ENCODE data around the gene ZNG1F.
"Not testable (repeated sequence)": the region's sequence is repeated elsewhere in the genome, so short reads cannot be mapped to it uniquely, and the experiment has no call there.

Gene ZNG1F

GRCh38 chr9:41120696-41121095, 68.4 kb downstream of the ZNG1F start:
- DNase-seq, result not testable (repeated sequence)

GRCh38 chr9:41119719-41120118, 69.4 kb downstream of the ZNG1F start:
- not testable (repeated sequence) for DNase-seq

- DNase-seq, result not testable (repeated sequence)
Measured at GRCh38 chr9:41119311-41119710, 69.8 kb downstream of the ZNG1F start.

GRCh38 chr9:41113348-41113747, 75.8 kb downstream of the ZNG1F start:
- DNase-seq, result not testable (repeated sequence)

- not testable (repeated sequence) for DNase-seq
Measured at GRCh38 chr9:41111414-41111813, 77.7 kb downstream of the ZNG1F start.

GRCh38 chr9:41110913-41111312, 78.2 kb downstream of the ZNG1F start:
- not testable (repeated sequence) for DNase-seq

GRCh38 chr9:41109253-41109652, 79.9 kb downstream of the ZNG1F start:
- not testable (repeated sequence) for DNase-seq

GRCh38 chr9:41108816-41109215, 80.3 kb downstream of the ZNG1F start:
- DNase-seq, result not testable (repeated sequence)

- DNase-seq, result not testable (repeated sequence)
Measured at GRCh38 chr9:41106472-41107116, 82.5 kb downstream of the ZNG1F start.

- DNase-seq, result not testable (repeated sequence)
Measured at GRCh38 chr9:41105557-41106253, 83.4 kb downstream of the ZNG1F start.

- not testable (repeated sequence) for DNase-seq
Measured at GRCh38 chr9:41104542-41104941, 84.6 kb downstream of the ZNG1F start.

- DNase-seq, result not testable (repeated sequence)
Measured at GRCh38 chr9:41100508-41100907, 88.6 kb downstream of the ZNG1F start.

- DNase-seq, result not testable (repeated sequence)
Measured at GRCh38 chr9:41098759-41099158, 90.4 kb downstream of the ZNG1F start.

GRCh38 chr9:41095060-41095459, 94.1 kb downstream of the ZNG1F start:
- not testable (repeated sequence) for DNase-seq

- DNase-seq, result not testable (repeated sequence)
Measured at GRCh38 chr9:41094010-41094773, 94.9 kb downstream of the ZNG1F start.

GRCh38 chr9:41090922-41091321, 98.2 kb downstream of the ZNG1F start:
- not testable (repeated sequence) for DNase-seq

GRCh38 chr9:41090386-41090785, 98.7 kb downstream of the ZNG1F start:
- not testable (repeated sequence) for DNase-seq

- DNase-seq, result peak; percentile 6
Measured at GRCh38 chr9:41088450-41089059, 100.6 kb downstream of the ZNG1F start.

- DNase-seq, result not testable (repeated sequence)
Measured at GRCh38 chr9:41087929-41088328, 101.2 kb downstream of the ZNG1F start.

- not testable (repeated sequence) for DNase-seq
Measured at GRCh38 chr9:41087157-41087780, 101.8 kb downstream of the ZNG1F start.

GRCh38 chr9:41086685-41087084, 102.4 kb downstream of the ZNG1F start:
- DNase-seq, result not testable (repeated sequence)

- not testable (repeated sequence) for DNase-seq
Measured at GRCh38 chr9:41086215-41086614, 102.9 kb downstream of the ZNG1F start.

All from retina (tissue), 1 donor.